SU-DHL-6 (cell line): ENCODE data around the gene FANCC.

Experiments
- H2AFZ ChIP-seq: fragments of 200-600 bp; sonication (generic); 2 replicates; pipeline ENCODE4 v1.6.1; 2014; ENCODE audit warnings: low read depth, mild to moderate bottlenecking, moderate library complexity, mixed read lengths, antibody characterized with exemption, low read length; ENCODE audit not compliant: severe bottlenecking
- H3F3A ChIP-seq: fragments of 200-600 bp; shearing (Covaris generic); 2 replicates; pipeline ENCODE4 v1.6.0; 2016; ENCODE audit warnings: antibody characterized with exemption, mild to moderate bottlenecking; ENCODE audit not compliant: insufficient read depth
- H3K27ac ChIP-seq: fragments of 200-600 bp; sonication (generic); 2 replicates; pipeline ENCODE4 v1.5.1; 2016; ENCODE audit warnings: low read depth, mild to moderate bottlenecking, low read length, moderate library complexity, mixed read lengths
- H3K27me3 ChIP-seq: fragments of 200-600 bp; sonication (generic), shearing (Covaris generic); 2 replicates; pipeline ENCODE4 v1.6.0; 2014; ENCODE audit warnings: mild to moderate bottlenecking, low read length
- H3K36me3 ChIP-seq: fragments of 200-600 bp; sonication (generic); 2 replicates; pipeline ENCODE4 v1.6.1; 2014; ENCODE audit warnings: mild to moderate bottlenecking, low read length, mixed read lengths
- H3K4me2 ChIP-seq: fragments of 300-600, 200-600 bp; shearing (Covaris generic), sonication (generic); 2 replicates; pipeline ENCODE4 v1.6.0; 2014; ENCODE audit warnings: low read length, low read depth, mild to moderate bottlenecking; ENCODE audit not compliant: poor library complexity, severe bottlenecking
- H3K4me3 ChIP-seq: fragments of 200-600 bp; sonication (generic); 2 replicates; pipeline ENCODE4 v1.5.1; 2014; ENCODE audit warnings: antibody characterized with exemption, low read length, mild to moderate bottlenecking, mixed read lengths; ENCODE audit not compliant: insufficient read depth, poor library complexity, severe bottlenecking
- H3K79me2 ChIP-seq: fragments of 200-600 bp; sonication (generic); 2 replicates; pipeline ENCODE4 v1.6.1; 2014; ENCODE audit warnings: mild to moderate bottlenecking, low read length, moderate library complexity; ENCODE audit not compliant: insufficient read depth
- H3K9ac ChIP-seq: fragments of 200-600 bp; sonication (generic); 2 replicates; pipeline ENCODE4 v1.7.0; 2014; ENCODE audit warnings: mild to moderate bottlenecking, low read length
- H3K9me2 ChIP-seq: fragments of 200-600 bp; sonication (generic); replicated peaks from 2 replicates; pipeline ENCODE4 v1.6.1; 2014; ENCODE audit warnings: low read length; ENCODE audit not compliant: insufficient read depth
- H3K9me3 ChIP-seq: fragments of 200-600 bp; sonication (generic); 2 replicates; pipeline ENCODE4 v1.6.1; 2014; ENCODE audit warnings: low read length, mixed read lengths; ENCODE audit not compliant: insufficient read depth
- H4K20me1 ChIP-seq: fragments of 200-600 bp; sonication (generic); 2 replicates; pipeline ENCODE4 v1.6.1; 2014; ENCODE audit warnings: low read depth, mild to moderate bottlenecking, antibody characterized with exemption, low read length, moderate library complexity, mixed read lengths
- EZH2phosphoT487 ChIP-seq: fragments of 200-600 bp; sonication (generic), shearing (Covaris generic); conservative IDR thresholded peaks from 2 replicates; pipeline ENCODE4 v1.6.1; 2018; ENCODE audit warnings: mild to moderate bottlenecking, antibody characterized with exemption, low read length, moderate library complexity, mixed read lengths
- TF ChIP-seq, protein P1 (sequence below): fragments of 200-600 bp; sonication (generic); IDR thresholded peaks from one replicate; pipeline ENCODE4 v1.5.1; 2017; ENCODE audit warnings: antibody characterized with exemption, mild to moderate bottlenecking, low read length, moderate library complexity; ENCODE audit not compliant: insufficient read depth, poor library complexity, severe bottlenecking

Gene FANCC

DNA sequence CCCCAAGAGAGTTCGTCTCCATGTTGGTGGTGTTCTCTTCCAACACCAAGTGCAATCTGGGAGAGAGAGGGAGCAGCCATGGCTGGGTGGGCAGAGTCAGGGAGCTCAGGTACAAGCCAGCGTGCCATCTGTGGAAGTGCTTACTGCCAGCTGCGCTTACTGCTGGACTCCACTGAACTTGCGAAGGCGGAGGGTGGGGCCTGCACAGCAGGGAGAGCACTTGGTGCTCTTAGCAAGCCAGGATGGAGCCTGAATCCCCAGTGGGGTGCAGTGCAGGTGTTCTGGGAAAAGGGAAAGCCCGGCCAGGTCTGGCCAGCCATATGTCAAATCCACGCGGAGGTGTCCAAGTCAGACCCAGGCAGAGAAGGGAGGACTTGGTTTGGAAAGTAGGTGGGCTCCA, 142.0 kb downstream of the FANCC start:
- Histone ChIP-seq H3K9ac (no peak overlapping the region), H3K4me3 (no peak overlapping the region), H3K36me3 (0 out of 2 replicates have a peak, but pooled peaks cover 3% of the 10 kb centered on the region), H3K27ac (no peak overlapping the region), H3K9me2 (no peaks in the 10 kb centered on the region), H2AFZ (no peak overlapping the region), H3K4me2 (no peak overlapping the region), H4K20me1 (no peaks in the 10 kb centered on the region), H3F3A (no peaks in the 10 kb centered on the region), H3K27me3 (no peaks in the 10 kb centered on the region), H3K9me3 (no peaks in the 10 kb centered on the region), H3K79me2 (no peaks in the 10 kb centered on the region)
- TF ChIP-seq, protein P1, sequence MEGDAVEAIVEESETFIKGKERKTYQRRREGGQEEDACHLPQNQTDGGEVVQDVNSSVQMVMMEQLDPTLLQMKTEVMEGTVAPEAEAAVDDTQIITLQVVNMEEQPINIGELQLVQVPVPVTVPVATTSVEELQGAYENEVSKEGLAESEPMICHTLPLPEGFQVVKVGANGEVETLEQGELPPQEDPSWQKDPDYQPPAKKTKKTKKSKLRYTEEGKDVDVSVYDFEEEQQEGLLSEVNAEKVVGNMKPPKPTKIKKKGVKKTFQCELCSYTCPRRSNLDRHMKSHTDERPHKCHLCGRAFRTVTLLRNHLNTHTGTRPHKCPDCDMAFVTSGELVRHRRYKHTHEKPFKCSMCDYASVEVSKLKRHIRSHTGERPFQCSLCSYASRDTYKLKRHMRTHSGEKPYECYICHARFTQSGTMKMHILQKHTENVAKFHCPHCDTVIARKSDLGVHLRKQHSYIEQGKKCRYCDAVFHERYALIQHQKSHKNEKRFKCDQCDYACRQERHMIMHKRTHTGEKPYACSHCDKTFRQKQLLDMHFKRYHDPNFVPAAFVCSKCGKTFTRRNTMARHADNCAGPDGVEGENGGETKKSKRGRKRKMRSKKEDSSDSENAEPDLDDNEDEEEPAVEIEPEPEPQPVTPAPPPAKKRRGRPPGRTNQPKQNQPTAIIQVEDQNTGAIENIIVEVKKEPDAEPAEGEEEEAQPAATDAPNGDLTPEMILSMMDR = no peak
- TF ChIP-seq EZH2phosphoT487 = no peak

DNA sequence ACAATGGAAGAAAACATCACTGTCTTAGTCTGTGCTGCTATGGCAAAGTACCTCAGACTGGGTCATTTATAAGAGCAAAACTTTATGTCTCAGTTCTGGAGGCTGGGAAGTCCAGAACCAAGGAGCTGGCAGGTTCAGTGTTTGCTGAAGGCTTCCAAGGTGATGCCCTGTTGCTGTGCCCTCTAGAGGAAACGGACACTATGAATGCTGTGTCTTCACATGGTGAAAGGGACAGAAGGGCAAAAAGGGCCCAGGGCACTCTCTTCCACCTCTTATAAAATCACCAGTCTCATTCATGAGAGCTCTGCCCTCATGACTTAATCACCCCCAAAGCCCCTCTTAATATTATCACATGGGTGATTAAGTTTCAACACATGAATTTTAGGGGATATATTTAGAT, 143.5 kb downstream of the FANCC start:
- TF ChIP-seq, protein P1 = no peak
- TF ChIP-seq EZH2phosphoT487 = no peak
- no peak overlapping the region for H3K4me3 ChIP-seq
- no peak overlapping the region for H3K4me2 ChIP-seq
- no peaks in the 10 kb centered on the region for H4K20me1 ChIP-seq
- no peaks in the 10 kb centered on the region for H3K79me2 ChIP-seq
- H2AFZ ChIP-seq = no peak overlapping the region
- H3K27ac ChIP-seq = no peak overlapping the region
- H3K27me3 ChIP-seq = no peaks in the 10 kb centered on the region
- H3K9me3 ChIP-seq = no peaks in the 10 kb centered on the region
- H3K9me2 ChIP-seq = no peaks in the 10 kb centered on the region
- H3F3A ChIP-seq = no peaks in the 10 kb centered on the region
- H3K9ac ChIP-seq = no peak overlapping the region
- 0 out of 2 replicates have a peak, but pooled peaks cover 3% of the 10 kb centered on the region for H3K36me3 ChIP-seq

DNA sequence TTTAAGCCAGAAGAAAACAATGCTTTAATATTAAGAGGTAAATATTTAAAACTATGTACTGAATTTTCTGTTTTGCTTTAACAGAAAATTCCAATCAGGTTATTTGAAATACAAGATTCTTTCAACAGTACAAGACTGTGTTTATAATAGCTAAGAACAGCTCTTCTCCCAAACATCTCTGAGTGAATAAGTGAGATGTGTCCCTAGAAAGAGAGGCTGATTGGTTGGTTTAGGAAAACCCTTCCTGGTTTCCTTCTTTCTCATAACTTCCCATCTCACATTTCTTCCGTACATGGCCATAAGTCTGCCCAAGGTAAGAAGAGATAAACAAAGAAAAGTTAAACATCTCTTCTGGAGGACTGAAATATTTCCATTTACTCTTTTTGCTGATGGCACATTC, 145.9 kb downstream of the FANCC start:
- H3F3A ChIP-seq = no peaks in the 10 kb centered on the region
- H2AFZ ChIP-seq = no peak overlapping the region
- H4K20me1 ChIP-seq = no peaks in the 10 kb centered on the region
- H3K27me3 ChIP-seq = no peaks in the 10 kb centered on the region
- no peaks in the 10 kb centered on the region for H3K9me3 ChIP-seq
- H3K9me2 ChIP-seq = no peaks in the 10 kb centered on the region
- 0 out of 2 replicates have a peak, but pooled peaks cover 3% of the 10 kb centered on the region for H3K36me3 ChIP-seq
- no peak overlapping the region for H3K9ac ChIP-seq
- H3K4me3 ChIP-seq = no peak overlapping the region
- TF ChIP-seq, protein P1 = no peak
- TF ChIP-seq EZH2phosphoT487 = no peak
- H3K79me2 ChIP-seq = no peaks in the 10 kb centered on the region
- no peak overlapping the region for H3K27ac ChIP-seq
- H3K4me2 ChIP-seq = no peak overlapping the region
